Measurements from ENCODE around the gene ECE2.

ECE2 gene

GRCh38 chr3:184323696-184324095 is 47.9 kb downstream of the ECE2 start:
- H3K36me3 ChIP-seq (replicated peaks in 1 of 2; ENCODE audit: control insufficient read depth in 2 of 2, insufficient read depth in 2 of 2, low read length in 2 of 2) = peaks cover 87 to 100% of the 10 kb centered on the region in 2 donors

GRCh38 chr3:184325269-184325668 is 49.4 kb downstream of the ECE2 start:
- DNase-seq (ENCODE audit: low spot score) = no peak
- Histone ChIP-seq H3K4me3 (ENCODE audit: low read length in 2 of 2) (peak overlapping the region in 1 of 2 donors; percentile 58), H3K79me1 (ENCODE audit: low read depth, low read length) (peaks cover 8% of the 10 kb centered on the region), H3K14ac (ENCODE audit: low read length) (no peak overlapping the region), H2AFZ (ENCODE audit: low read length) (no peak overlapping the region), H3K4me1 (ENCODE audit: control insufficient read depth in 2 of 2, insufficient read depth in 1 of 2, low read depth in 1 of 2, low read length in 2 of 2) (no peaks in the 10 kb centered on the region), H3K4me2 (ENCODE audit: insufficient read depth, low read length, poor library complexity, severe bottlenecking) (no peak overlapping the region), H2BK120ac (ENCODE audit: low read depth, low read length) (no peak overlapping the region), H2BK5ac (ENCODE audit: low read length) (no peak overlapping the region), H3K27ac (replicated peaks; ENCODE audit: low read length) (no peak overlapping the region), H3K23ac (ENCODE audit: low read depth, low read length, poor library complexity) (peak overlapping the region; percentile 8), H3K9me3 (replicated peaks in 1 of 2; ENCODE audit: control insufficient read depth in 2 of 2, insufficient read depth in 1 of 2, low read depth in 1 of 2, low read length in 2 of 2) (no peaks in the 10 kb centered on the region), H2BK15ac (ENCODE audit: low read length) (no peak overlapping the region), H3K36me3 (replicated peaks in 1 of 2; ENCODE audit: control insufficient read depth in 2 of 2, insufficient read depth in 2 of 2, low read length in 2 of 2) (peaks cover 86 to 100% of the 10 kb centered on the region in 2 donors), H4K8ac (ENCODE audit: low read depth, low read length) (no peak overlapping the region), H3K9ac (ENCODE audit: low read depth, low read length, poor library complexity) (no peak overlapping the region), H4K91ac (ENCODE audit: low read depth, low read length, poor library complexity) (no peak overlapping the region), H2BK12ac (ENCODE audit: low read length) (no peak overlapping the region), H3K27me3 (ENCODE audit: control insufficient read depth in 3 of 3, insufficient read depth in 3 of 3, low read depth in 1 of 3, low read length in 3 of 3) (no peaks in the 10 kb centered on the region), H3K18ac (ENCODE audit: low read length) (no peak overlapping the region), H2AK5ac (ENCODE audit: low read depth, low read length) (no peak overlapping the region), H3K4ac (ENCODE audit: low read length) (no peak overlapping the region)
- no CpG with 5 or more reads among the region's 13 CpGs for WGBS, 2 donors (ENCODE audit: extremely low coverage in 2 of 2, insufficient read length in 2 of 2, insufficient replicate concordance in 1 of 2)

More at GRCh38 chr3:184323696-184324095, 47.9 kb downstream of the ECE2 start:
- Histone ChIP-seq H2BK15ac (ENCODE audit: low read length) (no peak overlapping the region), H3K27me3 (ENCODE audit: control insufficient read depth in 3 of 3, insufficient read depth in 3 of 3, low read depth in 1 of 3, low read length in 3 of 3) (no peaks in the 10 kb centered on the region), H3K18ac (ENCODE audit: low read length) (no peak overlapping the region), H2BK12ac (ENCODE audit: low read length) (no peak overlapping the region), H4K91ac (ENCODE audit: low read depth, low read length, poor library complexity) (no peak overlapping the region), H3K14ac (ENCODE audit: low read length) (no peak overlapping the region), H2BK5ac (ENCODE audit: low read length) (no peak overlapping the region), H3K9me3 (replicated peaks in 1 of 2; ENCODE audit: control insufficient read depth in 2 of 2, insufficient read depth in 1 of 2, low read depth in 1 of 2, low read length in 2 of 2) (no peaks in the 10 kb centered on the region), H2AK5ac (ENCODE audit: low read depth, low read length) (no peak overlapping the region), H3K4me1 (ENCODE audit: control insufficient read depth in 2 of 2, insufficient read depth in 1 of 2, low read depth in 1 of 2, low read length in 2 of 2) (peaks cover 0 to 2% of the 10 kb centered on the region in 2 donors), H3K4ac (ENCODE audit: low read length) (no peak overlapping the region), H3K79me1 (ENCODE audit: low read depth, low read length) (peaks cover 13% of the 10 kb centered on the region), H3K4me3 (ENCODE audit: low read length in 2 of 2) (no peak overlapping the region), H3K27ac (replicated peaks; ENCODE audit: low read length) (no peak overlapping the region), H3K23ac (ENCODE audit: low read depth, low read length, poor library complexity) (no peak overlapping the region), H2AFZ (ENCODE audit: low read length) (no peak overlapping the region), H4K8ac (ENCODE audit: low read depth, low read length) (no peak overlapping the region), H3K4me2 (ENCODE audit: insufficient read depth, low read length, poor library complexity, severe bottlenecking) (no peak overlapping the region), H2BK120ac (ENCODE audit: low read depth, low read length) (no peak overlapping the region), H3K9ac (ENCODE audit: low read depth, low read length, poor library complexity) (no peak overlapping the region)
- no peak for DNase-seq (ENCODE audit: low spot score)
- no CpG with 5 or more reads among the region's 8 CpGs for WGBS, 2 donors (ENCODE audit: extremely low coverage in 2 of 2, insufficient read length in 2 of 2, insufficient replicate concordance in 1 of 2)

- no peak overlapping the region for H3K4ac ChIP-seq (ENCODE audit: low read length)
- no peak overlapping the region for H3K18ac ChIP-seq (ENCODE audit: low read length)
- no peak overlapping the region for H2BK12ac ChIP-seq (ENCODE audit: low read length)
- H3K9ac ChIP-seq (ENCODE audit: low read depth, low read length, poor library complexity) = no peak overlapping the region
- WGBS, 2 donors (ENCODE audit: extremely low coverage in 2 of 2, insufficient read length in 2 of 2, insufficient replicate concordance in 1 of 2) = no CpG with 5 or more reads among the region's 6 CpGs
- H3K4me2 ChIP-seq (ENCODE audit: insufficient read depth, low read length, poor library complexity, severe bottlenecking) = no peak overlapping the region
- H3K14ac ChIP-seq (ENCODE audit: low read length) = no peak overlapping the region
- no peak overlapping the region for H4K8ac ChIP-seq (ENCODE audit: low read depth, low read length)
- no peak overlapping the region for H2BK5ac ChIP-seq (ENCODE audit: low read length)
- no peak overlapping the region for H2BK15ac ChIP-seq (ENCODE audit: low read length)
- H2AFZ ChIP-seq (ENCODE audit: low read length) = no peak overlapping the region
- H3K27me3 ChIP-seq (ENCODE audit: control insufficient read depth in 3 of 3, insufficient read depth in 3 of 3, low read depth in 1 of 3, low read length in 3 of 3) = no peaks in the 10 kb centered on the region
- H3K23ac ChIP-seq (ENCODE audit: low read depth, low read length, poor library complexity) = peak overlapping the region; percentile 8
- peaks cover 82 to 100% of the 10 kb centered on the region in 2 donors for H3K36me3 ChIP-seq (replicated peaks in 1 of 2; ENCODE audit: control insufficient read depth in 2 of 2, insufficient read depth in 2 of 2, low read length in 2 of 2)
- H3K27ac ChIP-seq (replicated peaks; ENCODE audit: low read length) = no peak overlapping the region
- peaks cover 8% of the 10 kb centered on the region for H3K79me1 ChIP-seq (ENCODE audit: low read depth, low read length)
- H3K4me1 ChIP-seq (ENCODE audit: control insufficient read depth in 2 of 2, insufficient read depth in 1 of 2, low read depth in 1 of 2, low read length in 2 of 2) = no peaks in the 10 kb centered on the region
- no peak overlapping the region for H4K91ac ChIP-seq (ENCODE audit: low read depth, low read length, poor library complexity)
- H3K9me3 ChIP-seq (replicated peaks in 1 of 2; ENCODE audit: control insufficient read depth in 2 of 2, insufficient read depth in 1 of 2, low read depth in 1 of 2, low read length in 2 of 2) = no peaks in the 10 kb centered on the region
- H3K4me3 ChIP-seq (ENCODE audit: low read length in 2 of 2) = no peak overlapping the region
- H2AK5ac ChIP-seq (ENCODE audit: low read depth, low read length) = no peak overlapping the region
- H2BK120ac ChIP-seq (ENCODE audit: low read depth, low read length) = no peak overlapping the region
- DNase-seq (ENCODE audit: low spot score) = no peak
Observed at GRCh38 chr3:184325715-184326369, 50.0 kb downstream of the ECE2 start.

- Histone ChIP-seq H2BK12ac (ENCODE audit: low read length) (no peak overlapping the region), H3K4ac (ENCODE audit: low read length) (no peak overlapping the region), H3K27ac (replicated peaks; ENCODE audit: low read length) (no peak overlapping the region), H2BK120ac (ENCODE audit: low read depth, low read length) (no peak overlapping the region), H2AK5ac (ENCODE audit: low read depth, low read length) (no peak overlapping the region), H4K91ac (ENCODE audit: low read depth, low read length, poor library complexity) (no peak overlapping the region), H3K9me3 (replicated peaks in 1 of 2; ENCODE audit: control insufficient read depth in 2 of 2, insufficient read depth in 1 of 2, low read depth in 1 of 2, low read length in 2 of 2) (no peaks in the 10 kb centered on the region), H3K27me3 (ENCODE audit: control insufficient read depth in 3 of 3, insufficient read depth in 3 of 3, low read depth in 1 of 3, low read length in 3 of 3) (no peaks in the 10 kb centered on the region), H2BK5ac (ENCODE audit: low read length) (no peak overlapping the region), H4K8ac (ENCODE audit: low read depth, low read length) (no peak overlapping the region), H3K4me2 (ENCODE audit: insufficient read depth, low read length, poor library complexity, severe bottlenecking) (no peak overlapping the region), H3K79me1 (ENCODE audit: low read depth, low read length) (peaks cover 8% of the 10 kb centered on the region), H2AFZ (ENCODE audit: low read length) (no peak overlapping the region), H3K4me3 (ENCODE audit: low read length in 2 of 2) (no peak overlapping the region), H3K4me1 (ENCODE audit: control insufficient read depth in 2 of 2, insufficient read depth in 1 of 2, low read depth in 1 of 2, low read length in 2 of 2) (no peaks in the 10 kb centered on the region), H3K23ac (ENCODE audit: low read depth, low read length, poor library complexity) (no peak overlapping the region), H3K18ac (ENCODE audit: low read length) (no peak overlapping the region), H3K14ac (ENCODE audit: low read length) (no peak overlapping the region), H3K36me3 (replicated peaks in 1 of 2; ENCODE audit: control insufficient read depth in 2 of 2, insufficient read depth in 2 of 2, low read length in 2 of 2) (peaks cover 83 to 100% of the 10 kb centered on the region in 2 donors), H2BK15ac (ENCODE audit: low read length) (no peak overlapping the region), H3K9ac (ENCODE audit: low read depth, low read length, poor library complexity) (no peak overlapping the region)
- WGBS, 2 donors (ENCODE audit: extremely low coverage in 2 of 2, insufficient read length in 2 of 2, insufficient replicate concordance in 1 of 2) = no CpG with 5 or more reads among the region's 21 CpGs
- no peak for DNase-seq (ENCODE audit: low spot score)
Observed at GRCh38 chr3:184327171-184327570, 51.3 kb downstream of the ECE2 start.
